Skin epidermis (tissue), 12 donors: ENCODE data around the gene FAAP100.
"Not testable (repeated sequence)": the region's sequence is repeated elsewhere in the genome, so short reads cannot be mapped to it uniquely, and the experiment has no call there.

Experiments
- H3K27ac ChIP-seq, 21 experiments: fragments of 200-600 bp; sonication (generic) in 11 of 21; one replicate each; pipeline ENCODE4 v1.5.0; 2020; ENCODE audit warnings: mild to moderate bottlenecking in 3 of 21, inconsistent platforms in 2 of 21, moderate library complexity in 2 of 21
- H3K4me3 ChIP-seq, 7 experiments: fragments of 200-600 bp; sonication (generic) in 2 of 7; one replicate each; pipeline ENCODE4 v1.5.0; 2020; ENCODE audit warnings: inconsistent platforms in 2 of 7, mild to moderate bottlenecking in 2 of 7, moderate library complexity in 1 of 7

The FAAP100 gene

GRCh38 chr17:81542431-81543338 is 9.5 kb downstream of the FAAP100 start:
- Histone ChIP-seq H3K27ac (no peak overlapping the region), H3K4me3 (no peak overlapping the region)

- no peak overlapping the region for H3K27ac ChIP-seq
- H3K4me3 ChIP-seq: no peak overlapping the region
Observed at GRCh38 chr17:81541123-81541522, 11.0 kb downstream of the FAAP100 start.

- Histone ChIP-seq H3K27ac (no peak overlapping the region), H3K4me3 (no peak overlapping the region)
Observed at GRCh38 chr17:81540676-81541027, 11.5 kb downstream of the FAAP100 start.

GRCh38 chr17:81539961-81540675 is 12.0 kb downstream of the FAAP100 start:
- Histone ChIP-seq H3K4me3 (no peak overlapping the region), H3K27ac (no peak overlapping the region)

- H3K4me3 ChIP-seq: no peak overlapping the region
- H3K27ac ChIP-seq: no peak overlapping the region
Observed at GRCh38 chr17:81539571-81539900, 12.6 kb downstream of the FAAP100 start.

- Histone ChIP-seq H3K4me3 (no peak overlapping the region), H3K27ac (no peak overlapping the region)
Observed at GRCh38 chr17:81538651-81539570, 13.2 kb downstream of the FAAP100 start.

GRCh38 chr17:81537856-81538555 is 14.1 kb downstream of the FAAP100 start:
- Histone ChIP-seq H3K27ac (no peak overlapping the region), H3K4me3 (no peak overlapping the region)

GRCh38 chr17:81537343-81537855 is 14.8 kb downstream of the FAAP100 start:
- no peak overlapping the region for H3K27ac ChIP-seq

GRCh38 chr17:81536299-81537290 is 15.6 kb downstream of the FAAP100 start:
- no peak overlapping the region for H3K27ac ChIP-seq
- no peak overlapping the region for H3K4me3 ChIP-seq

More at GRCh38 chr17:81537343-81537855, 14.8 kb downstream of the FAAP100 start:
- H3K4me3 ChIP-seq: no peak overlapping the region

- no peak overlapping the region for H3K27ac ChIP-seq
- no peak overlapping the region for H3K4me3 ChIP-seq
Observed at GRCh38 chr17:81535480-81536298, 16.5 kb downstream of the FAAP100 start.

GRCh38 chr17:81535007-81535328 is 17.2 kb downstream of the FAAP100 start:
- Histone ChIP-seq H3K27ac (no peak overlapping the region), H3K4me3 (no peak overlapping the region)

GRCh38 chr17:81534157-81535006 is 17.8 kb downstream of the FAAP100 start:
- Histone ChIP-seq H3K27ac (no peak overlapping the region), H3K4me3 (no peak overlapping the region)

GRCh38 chr17:81533339-81534141 is 18.6 kb downstream of the FAAP100 start:
- H3K27ac ChIP-seq: no peak overlapping the region
- no peak overlapping the region for H3K4me3 ChIP-seq

GRCh38 chr17:81532490-81533287 is 19.5 kb downstream of the FAAP100 start:
- H3K27ac ChIP-seq: no peak overlapping the region

GRCh38 chr17:81531998-81532404 is 20.2 kb downstream of the FAAP100 start:
- H3K4me3 ChIP-seq, H3K27ac ChIP-seq: not testable (repeated sequence)

More at GRCh38 chr17:81532490-81533287, 19.5 kb downstream of the FAAP100 start:
- no peak overlapping the region for H3K4me3 ChIP-seq
